LNCAP (cell line): ENCODE measurements around the gene ERGIC2.

Source experiments
- TF ChIP-seq, protein P1 (sequence below): fragments of 450-650 bp; IDR thresholded peaks from 2 replicates; pipeline ENCODE4 v1.5.1; 2017; ENCODE audit warnings: mild to moderate bottlenecking

ERGIC2 gene

GRCh38 chr12:29416748-29417147 lies 35.8 kb upstream of the ERGIC2 start:
- TF ChIP-seq, protein P1, sequence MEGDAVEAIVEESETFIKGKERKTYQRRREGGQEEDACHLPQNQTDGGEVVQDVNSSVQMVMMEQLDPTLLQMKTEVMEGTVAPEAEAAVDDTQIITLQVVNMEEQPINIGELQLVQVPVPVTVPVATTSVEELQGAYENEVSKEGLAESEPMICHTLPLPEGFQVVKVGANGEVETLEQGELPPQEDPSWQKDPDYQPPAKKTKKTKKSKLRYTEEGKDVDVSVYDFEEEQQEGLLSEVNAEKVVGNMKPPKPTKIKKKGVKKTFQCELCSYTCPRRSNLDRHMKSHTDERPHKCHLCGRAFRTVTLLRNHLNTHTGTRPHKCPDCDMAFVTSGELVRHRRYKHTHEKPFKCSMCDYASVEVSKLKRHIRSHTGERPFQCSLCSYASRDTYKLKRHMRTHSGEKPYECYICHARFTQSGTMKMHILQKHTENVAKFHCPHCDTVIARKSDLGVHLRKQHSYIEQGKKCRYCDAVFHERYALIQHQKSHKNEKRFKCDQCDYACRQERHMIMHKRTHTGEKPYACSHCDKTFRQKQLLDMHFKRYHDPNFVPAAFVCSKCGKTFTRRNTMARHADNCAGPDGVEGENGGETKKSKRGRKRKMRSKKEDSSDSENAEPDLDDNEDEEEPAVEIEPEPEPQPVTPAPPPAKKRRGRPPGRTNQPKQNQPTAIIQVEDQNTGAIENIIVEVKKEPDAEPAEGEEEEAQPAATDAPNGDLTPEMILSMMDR, result no peak

DNA sequence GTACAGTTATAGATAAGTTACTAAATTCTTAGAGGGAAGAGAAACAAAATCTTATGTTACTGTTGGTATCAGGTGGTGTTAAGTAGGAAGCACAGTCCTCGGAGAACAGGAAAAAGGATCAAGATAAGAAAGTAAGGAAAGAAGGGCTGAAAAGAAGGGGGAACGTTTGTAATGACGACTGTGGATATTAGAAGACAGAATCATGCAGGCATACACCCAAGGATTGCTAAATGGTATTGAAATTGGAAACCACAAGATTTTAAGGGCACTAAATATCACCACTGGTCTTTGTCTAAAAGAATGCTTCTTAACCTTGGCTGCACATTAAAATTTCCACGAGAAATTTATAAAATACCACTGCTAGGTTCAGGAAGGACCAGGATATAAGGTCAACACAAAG lies 34.1 kb upstream of the ERGIC2 start:
- TF ChIP-seq, protein P1, result no peak

DNA sequence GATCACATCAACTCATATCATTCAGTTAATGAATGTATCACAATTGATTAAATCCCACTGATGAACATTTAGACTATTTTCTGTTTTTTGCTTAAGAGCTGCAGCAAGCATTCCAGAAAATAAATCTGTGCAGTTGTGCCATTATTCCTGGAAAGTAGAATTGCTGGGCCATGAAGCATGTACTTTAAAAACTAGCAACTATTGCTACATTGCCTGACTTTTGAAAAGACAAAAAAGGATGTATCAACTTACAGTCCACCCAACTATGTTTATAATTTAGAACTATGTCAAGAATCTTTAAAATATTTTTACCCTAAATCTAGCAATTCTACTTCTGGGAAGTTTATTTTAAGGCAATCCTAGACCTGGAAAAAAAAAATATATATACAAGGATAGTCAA lies 33.4 kb upstream of the ERGIC2 start:
- TF ChIP-seq, protein P1, result no peak

DNA sequence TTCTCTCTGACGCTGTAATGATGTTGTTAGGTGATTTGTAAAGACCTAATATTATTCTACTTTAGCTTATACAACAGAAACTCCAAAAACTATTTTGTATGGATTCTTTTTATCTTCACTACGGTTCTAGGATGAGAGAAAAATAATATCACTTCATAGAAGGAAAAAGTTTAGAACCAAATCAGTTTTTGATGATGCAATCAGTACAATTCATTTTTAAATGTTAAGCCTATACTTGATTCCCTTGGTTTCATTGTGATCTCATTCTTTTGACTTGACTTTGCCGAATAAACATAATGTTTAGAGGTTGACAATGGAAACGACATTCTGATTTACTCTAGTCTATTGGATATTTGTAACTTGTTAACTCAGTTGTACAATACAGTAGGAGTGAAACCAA lies 24.6 kb upstream of the ERGIC2 start:
- TF ChIP-seq, protein P1, result no peak

- TF ChIP-seq, protein P1, result no peak
Observed at GRCh38 chr12:29403991-29404390, 23.0 kb upstream of the ERGIC2 start.

- TF ChIP-seq, protein P1, result no peak
Observed at GRCh38 chr12:29402437-29402836, 21.5 kb upstream of the ERGIC2 start.

GRCh38 chr12:29398495-29398894 lies 17.5 kb upstream of the ERGIC2 start:
- TF ChIP-seq, protein P1, result no peak

DNA sequence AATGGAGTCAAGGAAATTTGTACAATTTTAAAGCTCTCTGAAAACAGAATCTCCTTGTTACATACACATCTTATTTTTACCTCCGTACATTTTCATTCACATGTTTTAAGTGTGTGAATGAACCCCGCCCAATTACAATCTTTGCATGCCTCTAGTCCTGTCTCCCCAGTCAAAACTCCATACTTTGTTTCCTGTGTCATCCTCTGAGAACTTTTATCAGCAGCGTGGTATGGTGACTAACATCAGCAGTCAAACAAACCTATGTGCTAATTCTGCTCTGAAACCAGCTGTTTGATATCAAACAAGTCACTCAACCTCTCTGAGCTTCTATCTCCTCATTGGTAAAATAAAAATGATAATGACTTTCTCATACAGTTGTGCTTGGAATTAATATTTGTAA lies 15.8 kb upstream of the ERGIC2 start:
- TF ChIP-seq, protein P1, result no peak
